C4-2B (cell line): ENCODE results near the gene RETNLB.

Experiments
- ZFX ChIP-seq: fragments of 450-650 bp; IDR thresholded peaks from 2 replicates; pipeline ENCODE4 v1.6.1; 2017
- TF ChIP-seq, protein P1 (sequence below): fragments of 450-650 bp; conservative IDR thresholded peaks from 2 replicates; pipeline ENCODE4 v1.5.1; 2017; ENCODE audit warnings: mild to moderate bottlenecking

DNA sequence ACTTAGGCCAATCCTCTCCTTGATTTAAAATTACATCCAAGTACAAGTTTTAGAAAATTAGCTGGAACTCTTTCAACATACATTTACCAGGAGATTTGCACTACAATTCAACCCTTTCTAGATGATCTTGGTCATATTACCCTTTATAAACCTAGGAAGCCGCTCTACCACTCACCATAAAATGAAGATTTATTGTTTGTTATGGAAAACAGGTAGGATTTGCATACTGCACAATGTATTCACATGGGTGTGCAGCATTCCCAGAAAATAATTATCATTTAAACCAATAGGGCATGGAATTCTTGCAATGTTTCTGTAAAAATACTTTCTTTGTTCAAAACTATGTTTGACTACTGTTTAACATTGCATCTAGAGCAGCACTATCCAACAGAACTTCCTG, 18.4 kb upstream of the RETNLB start:
- TF ChIP-seq ZFX: no peak
- TF ChIP-seq, protein P1, sequence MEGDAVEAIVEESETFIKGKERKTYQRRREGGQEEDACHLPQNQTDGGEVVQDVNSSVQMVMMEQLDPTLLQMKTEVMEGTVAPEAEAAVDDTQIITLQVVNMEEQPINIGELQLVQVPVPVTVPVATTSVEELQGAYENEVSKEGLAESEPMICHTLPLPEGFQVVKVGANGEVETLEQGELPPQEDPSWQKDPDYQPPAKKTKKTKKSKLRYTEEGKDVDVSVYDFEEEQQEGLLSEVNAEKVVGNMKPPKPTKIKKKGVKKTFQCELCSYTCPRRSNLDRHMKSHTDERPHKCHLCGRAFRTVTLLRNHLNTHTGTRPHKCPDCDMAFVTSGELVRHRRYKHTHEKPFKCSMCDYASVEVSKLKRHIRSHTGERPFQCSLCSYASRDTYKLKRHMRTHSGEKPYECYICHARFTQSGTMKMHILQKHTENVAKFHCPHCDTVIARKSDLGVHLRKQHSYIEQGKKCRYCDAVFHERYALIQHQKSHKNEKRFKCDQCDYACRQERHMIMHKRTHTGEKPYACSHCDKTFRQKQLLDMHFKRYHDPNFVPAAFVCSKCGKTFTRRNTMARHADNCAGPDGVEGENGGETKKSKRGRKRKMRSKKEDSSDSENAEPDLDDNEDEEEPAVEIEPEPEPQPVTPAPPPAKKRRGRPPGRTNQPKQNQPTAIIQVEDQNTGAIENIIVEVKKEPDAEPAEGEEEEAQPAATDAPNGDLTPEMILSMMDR: no peak
